Stimulated activated CD8-positive, alpha-beta memory T cell treated with anti-CD3 and anti-CD28 coated beads, Interleukin-4, amount 100 ng/mL, for 1 hour (primary cell): Measurements from ENCODE around the gene NIPA2.

ENCODE experiments used
- DNase-seq, 2 donors: peaks; one replicate each; pipeline ENCODE4 v3.0.0-alpha.2; 2020; ENCODE audit warnings: low read depth in 2 of 2, low spot score in 1 of 2

The NIPA2 gene

DNA sequence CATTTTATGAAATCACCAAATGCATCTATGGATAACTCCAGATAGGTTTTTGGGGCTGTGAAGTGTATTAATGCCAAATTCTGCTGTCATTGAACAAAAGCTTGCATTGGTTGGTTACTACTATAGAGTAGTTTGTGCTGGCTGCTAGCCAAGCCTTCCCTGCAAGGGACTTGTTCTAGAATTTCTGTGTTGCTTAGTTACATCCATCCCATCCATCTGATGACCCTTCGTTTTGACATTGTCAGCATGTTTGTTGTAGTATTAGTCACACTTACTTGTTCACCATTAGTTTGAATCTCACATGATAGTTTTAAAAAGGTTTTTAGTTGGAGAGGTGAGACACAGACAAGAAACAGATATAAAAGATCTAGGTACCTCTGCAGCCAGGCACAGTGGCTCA lies 7.0 kb upstream of the NIPA2 start:
- DNase-seq, result no peak

DNA sequence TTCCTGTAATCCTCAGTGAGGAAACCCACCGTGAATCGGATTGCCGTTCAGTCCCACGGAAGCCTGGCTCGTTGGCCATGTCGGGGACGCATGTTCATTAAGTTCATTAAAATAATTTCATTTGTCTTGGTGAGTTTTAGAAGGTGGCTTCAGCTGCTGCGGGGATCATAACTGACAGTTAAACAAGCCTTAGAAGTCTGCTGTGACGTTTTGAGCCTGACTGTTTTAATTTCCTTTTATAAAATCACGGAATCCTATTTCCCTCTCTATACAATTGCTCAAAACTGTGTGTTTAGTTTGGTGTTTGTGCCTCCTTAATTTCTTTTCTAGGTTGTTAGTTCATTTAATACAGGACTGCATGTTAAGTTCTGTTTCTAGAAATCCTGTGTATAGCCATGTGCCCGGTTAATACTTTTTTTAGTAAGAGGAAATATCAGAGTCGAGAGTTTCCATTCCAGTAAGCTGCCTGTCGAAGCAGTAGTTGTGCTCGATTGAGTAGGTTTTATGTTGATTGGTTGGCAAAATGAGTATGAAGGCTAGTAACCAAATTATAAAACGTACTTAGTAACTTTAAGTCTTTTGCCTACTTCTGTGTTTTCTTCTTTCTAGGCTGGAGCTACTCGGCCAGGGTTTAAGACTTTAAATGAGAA lies 705 bp downstream of the NIPA2 start:
- DNase-seq, result no peak

GRCh38 chr15:22844421-22845288 lies 6.2 kb downstream of the NIPA2 start:
- DNase-seq, result no peak

- no peak for DNase-seq
Observed at GRCh38 chr15:22845289-22845900, 6.9 kb downstream of the NIPA2 start.

GRCh38 chr15:22846073-22846472 lies 7.6 kb downstream of the NIPA2 start:
- no peak for DNase-seq

DNA sequence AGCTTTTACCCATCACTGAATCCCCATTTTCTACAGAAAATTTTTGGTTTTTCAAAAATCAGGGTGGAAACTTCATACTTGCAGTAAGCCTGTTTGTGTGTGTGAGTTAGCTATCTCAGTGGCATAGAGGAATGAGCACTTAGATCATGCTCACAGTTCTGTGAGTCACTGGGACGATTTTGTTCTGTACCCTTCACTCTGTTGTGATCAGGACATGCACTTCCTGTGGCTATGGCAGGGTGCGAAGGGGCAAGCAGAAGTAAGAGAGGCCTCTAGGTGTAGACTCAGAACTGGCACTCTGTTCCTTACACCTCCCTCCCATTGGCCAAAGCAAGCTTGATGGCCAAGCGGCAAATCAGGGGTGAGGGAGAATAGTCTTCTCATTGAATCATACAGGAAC lies 11.6 kb downstream of the NIPA2 start:
- DNase-seq, result no peak

- DNase-seq, result no peak
Observed at GRCh38 chr15:22851513-22851912, 13.0 kb downstream of the NIPA2 start.

DNA sequence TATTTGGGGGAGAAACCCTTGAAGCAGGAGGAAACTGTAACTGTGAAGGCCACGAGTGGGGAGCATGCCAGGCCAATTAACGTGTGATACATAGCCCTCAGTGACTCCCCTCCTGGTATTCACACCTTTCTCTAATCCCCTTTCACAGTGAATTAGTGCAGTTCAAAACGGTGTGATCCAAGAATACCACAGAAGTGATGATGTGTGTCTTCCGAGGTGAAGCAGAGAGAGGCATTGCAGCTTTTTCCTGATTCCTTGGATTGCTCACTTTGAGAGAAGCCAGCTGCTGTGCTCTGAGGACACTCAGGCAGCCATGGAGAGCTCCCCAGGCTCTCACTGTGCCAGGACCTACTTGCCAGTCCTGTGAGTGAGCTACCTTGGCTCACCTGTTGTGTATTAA lies 17.3 kb downstream of the NIPA2 start:
- no peak for DNase-seq

DNA sequence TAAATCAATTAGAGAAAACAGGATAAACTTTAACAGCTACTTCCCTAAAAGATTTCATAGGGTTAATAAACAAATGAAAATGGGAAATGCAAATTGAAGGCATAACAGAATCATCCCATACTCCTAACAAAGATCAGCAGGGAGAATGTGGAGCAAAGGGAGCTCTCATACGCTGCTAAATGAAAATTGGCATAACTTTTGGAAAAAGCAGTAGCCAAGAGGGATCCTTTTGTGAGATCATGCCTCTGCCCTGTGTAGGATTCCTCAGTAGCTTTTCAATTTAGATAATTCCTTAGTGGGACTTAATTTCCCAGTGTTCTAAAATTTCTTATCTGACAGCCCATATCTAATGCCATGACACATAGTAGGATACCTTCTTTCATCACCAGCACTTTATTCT lies 18.2 kb downstream of the NIPA2 start:
- DNase-seq, result no peak

- DNase-seq, result no peak
Observed at GRCh38 chr15:22861161-22861560, 22.7 kb downstream of the NIPA2 start.

DNA sequence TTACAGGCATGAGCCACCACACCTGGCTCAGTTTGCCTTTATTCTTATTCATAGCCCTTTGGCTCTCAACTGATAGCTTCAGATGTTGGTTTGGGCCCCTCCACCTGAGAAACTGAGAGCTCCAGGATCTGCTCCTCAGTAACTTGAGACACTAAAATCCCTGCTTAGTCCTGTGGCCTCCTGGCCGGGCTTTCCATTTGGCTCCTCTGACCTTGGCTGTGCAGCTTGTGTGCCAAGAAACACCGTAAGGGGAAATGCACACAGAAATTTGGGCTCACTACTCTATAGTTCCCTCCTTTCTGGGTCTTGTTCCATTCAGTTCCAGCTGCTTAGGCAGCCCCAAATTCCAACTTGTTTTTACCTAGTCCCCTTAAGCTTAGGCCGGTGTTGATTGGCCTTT lies 24.9 kb downstream of the NIPA2 start:
- no peak for DNase-seq

DNA sequence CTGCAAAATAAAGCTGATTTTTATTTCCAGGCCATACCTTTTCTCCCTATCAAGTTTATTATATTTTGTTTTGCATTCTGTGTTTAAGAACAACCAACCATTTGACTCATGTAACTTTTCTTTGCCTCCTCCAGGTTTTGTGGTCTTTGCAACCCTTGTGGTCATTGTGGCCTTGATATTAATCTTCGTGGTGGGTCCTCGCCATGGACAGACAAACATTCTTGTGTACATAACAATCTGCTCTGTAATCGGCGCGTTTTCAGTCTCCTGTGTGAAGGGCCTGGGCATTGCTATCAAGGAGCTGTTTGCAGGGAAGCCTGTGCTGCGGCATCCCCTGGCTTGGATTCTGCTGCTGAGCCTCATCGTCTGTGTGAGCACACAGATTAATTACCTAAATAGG lies 27.6 kb downstream of the NIPA2 start:
- DNase-seq, result no peak

DNA sequence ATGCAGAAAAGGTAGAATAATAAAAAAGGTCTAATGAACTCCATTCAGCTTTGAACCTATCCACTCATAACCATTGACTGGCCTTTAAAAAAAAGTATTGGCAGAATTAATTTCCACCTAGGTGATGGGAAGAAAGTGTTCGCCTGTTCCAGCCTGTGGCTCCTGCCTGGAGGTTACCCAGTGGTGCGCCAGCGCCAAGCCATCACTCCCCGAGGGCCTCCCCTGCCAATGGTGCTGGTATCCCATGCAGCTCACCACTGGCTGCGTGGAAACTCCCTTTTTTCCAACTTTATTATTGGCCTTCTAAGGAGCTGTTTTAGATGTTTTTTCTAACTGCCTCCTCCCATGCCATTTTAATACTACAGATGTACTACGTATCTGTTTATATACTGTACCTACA lies 29.4 kb downstream of the NIPA2 start:
- DNase-seq, result no peak

- no peak for DNase-seq
Observed at GRCh38 chr15:22868495-22868894, 30.0 kb downstream of the NIPA2 start.

GRCh38 chr15:22868928-22869327 lies 30.5 kb downstream of the NIPA2 start:
- DNase-seq, result no peak

DNA sequence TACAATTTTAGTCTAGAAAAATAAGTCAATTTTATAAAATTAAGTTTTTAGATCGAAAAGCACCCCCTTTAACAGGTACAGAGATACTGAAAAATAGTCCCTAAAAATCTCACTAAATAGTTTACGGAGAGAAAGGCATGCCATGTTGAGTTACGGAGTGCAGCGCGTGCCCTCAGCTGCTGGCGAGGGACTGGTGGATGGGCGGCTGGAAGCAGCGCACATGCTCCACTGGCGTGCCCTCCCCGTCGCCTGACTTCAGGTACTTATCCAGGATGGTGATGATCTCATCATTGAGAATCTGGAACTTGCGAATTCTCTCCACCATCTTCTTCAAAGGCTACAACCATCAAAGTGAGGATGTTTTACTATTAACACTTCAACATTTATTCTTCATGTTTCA lies 31.4 kb downstream of the NIPA2 start:
- no peak for DNase-seq

GRCh38 chr15:22870865-22871264 lies 32.4 kb downstream of the NIPA2 start:
- DNase-seq, result no peak

DNA sequence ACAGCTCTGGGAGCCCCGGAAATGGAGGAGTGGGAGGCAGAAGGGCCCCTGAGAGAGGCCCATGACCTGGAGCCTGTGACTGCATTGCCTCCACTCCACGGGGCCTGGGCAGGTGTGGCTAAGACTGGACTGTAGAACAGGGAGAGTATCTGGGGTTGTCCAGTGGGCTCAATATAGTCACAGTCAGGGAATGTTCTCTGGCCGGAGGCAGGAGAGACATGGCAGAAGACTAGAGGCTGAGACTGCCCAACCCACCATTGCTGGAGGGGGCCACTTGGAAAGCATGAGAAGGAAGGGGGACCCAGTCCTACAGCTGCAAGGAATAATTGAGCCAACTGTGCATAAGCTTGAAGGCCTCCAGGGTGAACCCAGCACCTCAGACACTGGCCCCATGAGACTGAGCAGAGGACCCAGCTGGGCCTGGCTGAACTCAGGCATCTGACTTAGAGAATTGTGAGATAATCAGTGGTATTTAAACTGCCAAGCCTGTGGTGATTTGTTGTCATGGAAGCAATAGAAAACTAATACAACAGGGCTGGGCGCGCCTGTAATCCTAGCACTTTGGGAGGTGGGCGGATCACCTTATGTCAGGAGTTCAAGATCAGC lies 33.1 kb downstream of the NIPA2 start:
- no peak for DNase-seq

GRCh38 chr15:22872936-22873701 lies 34.7 kb downstream of the NIPA2 start:
- DNase-seq, result no peak

GRCh38 chr15:22873841-22874240 lies 35.4 kb downstream of the NIPA2 start:
- DNase-seq, result no peak

DNA sequence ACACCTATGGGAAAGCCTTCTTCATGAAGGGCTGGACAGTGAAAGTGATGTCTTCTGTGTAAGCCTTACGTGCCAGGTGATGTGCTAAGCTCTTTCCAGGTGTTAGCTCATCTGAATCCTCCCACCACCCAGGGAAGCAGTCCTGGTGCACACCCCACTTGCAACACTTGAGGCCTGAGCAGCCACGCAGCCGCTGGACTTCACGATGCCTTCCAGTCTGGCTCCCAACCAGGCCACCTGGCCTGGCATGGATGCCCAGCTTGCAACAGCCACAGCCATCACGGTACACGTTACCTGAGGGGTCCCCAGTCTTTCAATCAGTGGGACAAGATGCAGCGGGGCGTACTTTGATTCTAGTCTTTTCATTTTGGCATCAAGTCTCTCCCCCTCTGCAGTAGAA lies 35.8 kb downstream of the NIPA2 start:
- DNase-seq, result no peak
